GM23338 (cell line): ENCODE measurements around the gene SYT13. TPM values are rescaled to one million over a fixed set of nuclear protein-coding genes. Genes with fewer than 3 reads are reported as not detected.

Source experiments
- ATAC-seq: fragments of 200-7000 bp; cut with Tn5 transposase; 3 replicates; pipeline ENCODE4 v1.9.1; 2020
- DNase-seq: peaks from one replicate; pipeline ENCODE4 v3.0.0-alpha.2; 2015; ENCODE audit warnings: low spot score
- H2AFZ ChIP-seq: fragments of 200-600 bp; sonication (generic); 2 replicates; pipeline ENCODE4 v1.8.0; 2016; ENCODE audit warnings: antibody characterized with exemption, mild to moderate bottlenecking, moderate library complexity
- H3F3A ChIP-seq: fragments of 200-600 bp; sonication (generic); replicated peaks from 2 replicates; pipeline ENCODE4 v1.8.0; 2017; ENCODE audit warnings: antibody characterized with exemption, mixed run types, low read depth
- H3K27ac ChIP-seq: fragments of 200-600 bp; sonication (generic); 2 replicates; pipeline ENCODE4 v1.6.1; 2016; ENCODE audit warnings: low read depth
- H3K27me3 ChIP-seq: fragments of 200-600 bp; sonication (generic); 2 replicates; pipeline ENCODE4 v1.8.0; 2016; ENCODE audit warnings: mild to moderate bottlenecking, mixed run types, moderate library complexity; ENCODE audit not compliant: insufficient read depth
- H3K36me3 ChIP-seq: fragments of 200-600 bp; sonication (generic); 2 replicates; pipeline ENCODE4 v1.8.0; 2016; ENCODE audit warnings: mild to moderate bottlenecking; ENCODE audit not compliant: insufficient read depth
- H3K4me1 ChIP-seq: fragments of 200-600 bp; sonication (generic); 2 replicates; pipeline ENCODE4 v1.8.0; 2016; ENCODE audit warnings: mild to moderate bottlenecking, moderate library complexity; ENCODE audit not compliant: insufficient read depth
- H3K4me2 ChIP-seq: fragments of 200-600 bp; sonication (generic); 2 replicates; pipeline ENCODE4 v1.7.1; 2017; ENCODE audit warnings: mixed run types
- H3K4me3 ChIP-seq: fragments of 200-600 bp; sonication (generic); 2 replicates; pipeline ENCODE4 v1.6.1; 2016; ENCODE audit warnings: mixed run types
- H3K79me2 ChIP-seq: fragments of 200-600 bp; sonication (generic); replicated peaks from 2 replicates; pipeline ENCODE4 v1.8.0; 2017; ENCODE audit warnings: mild to moderate bottlenecking; ENCODE audit not compliant: insufficient read depth
- H3K9me2 ChIP-seq: fragments of 200-600 bp; sonication (generic); 2 replicates; pipeline ENCODE4 v1.8.0; 2017; ENCODE audit not compliant: insufficient read depth
- H4K20me1 ChIP-seq: fragments of 200-600 bp; sonication (generic); replicated peaks from 2 replicates; pipeline ENCODE4 v1.8.0; 2017; ENCODE audit warnings: mild to moderate bottlenecking; ENCODE audit not compliant: insufficient read depth
- H3K27ac Mint-ChIP-seq: 2 replicates; pipeline ENCODE4 v1.8.0; 2020; ENCODE audit warnings: inconsistent platforms, mild to moderate bottlenecking, moderate library complexity, mixed read lengths
- H3K27me3 Mint-ChIP-seq: 3 replicates; pipeline ENCODE4 v1.8.0; 2022; ENCODE audit warnings: low read depth, mild to moderate bottlenecking, moderate library complexity, mixed read lengths, inconsistent platforms; ENCODE audit not compliant: insufficient read depth, poor library complexity
- H3K36me3 Mint-ChIP-seq: 3 replicates; pipeline ENCODE4 v1.8.0; 2021; ENCODE audit warnings: low read depth, mild to moderate bottlenecking, inconsistent platforms, moderate library complexity, mixed read lengths
- H3K4me1 Mint-ChIP-seq: 3 replicates; pipeline ENCODE4 v1.8.0; 2020; ENCODE audit warnings: mild to moderate bottlenecking, inconsistent platforms, mixed read lengths
- H3K4me3 Mint-ChIP-seq: 3 replicates; pipeline ENCODE4 v1.8.0; 2021; ENCODE audit warnings: moderate library complexity, mild to moderate bottlenecking, inconsistent platforms, mixed read lengths
- H3K9me3 Mint-ChIP-seq: 3 replicates; pipeline ENCODE4 v1.8.0; 2020; ENCODE audit warnings: moderate library complexity, mild to moderate bottlenecking, inconsistent platforms, mixed read lengths
- CREB1 ChIP-seq: fragments of 250-450 bp; sonication (Bioruptor Pico); IDR thresholded peaks from 2 replicates; pipeline ENCODE4 v1.5.0; 2020; ENCODE audit warnings: low read depth, mild to moderate bottlenecking, moderate library complexity
- EZH2 ChIP-seq: fragments of 200-600 bp; sonication (generic); IDR thresholded peaks from one replicate; pipeline ENCODE4 v1.8.0; 2017; ENCODE audit warnings: antibody characterized with exemption, mild to moderate bottlenecking, low read depth; ENCODE audit not compliant: unreplicated experiment
- NANOG ChIP-seq: IDR thresholded peaks from 2 replicates; pipeline ENCODE4 v1.6.1; 2016; ENCODE audit warnings: antibody characterized with exemption, borderline replicate concordance
- POLR2AphosphoS5 ChIP-seq: IDR thresholded peaks from 2 replicates; pipeline ENCODE4 v1.6.1; 2016; ENCODE audit warnings: antibody characterized with exemption, low read depth
- STAT1 ChIP-seq: IDR thresholded peaks from one replicate; pipeline ENCODE4 v1.6.1; 2016; ENCODE audit warnings: antibody characterized with exemption; ENCODE audit not compliant: unreplicated experiment
- ZNF114 ChIP-seq: fragments of 250-450 bp; sonication (Bioruptor Pico); IDR thresholded peaks from 2 replicates; pipeline ENCODE4 v1.5.0; 2020; ENCODE audit warnings: mild to moderate bottlenecking, moderate library complexity
- ZNF331 ChIP-seq: fragments of 250-450 bp; sonication (Bioruptor Pico); IDR thresholded peaks from 2 replicates; pipeline ENCODE4 v1.5.0; 2020; ENCODE audit warnings: low read depth, mild to moderate bottlenecking, moderate library complexity
- polyA plus RNA-seq: library from polyadenylated mRNA; unstranded; fragments of >200 nt; fragmentation: Nextera tagmentation; extraction: Ambion mirVana; gene quantifications from 2 replicates; pipeline ENCODE4 v1.2.1, GENCODE V29; 2016
- total RNA-seq: library from RNA; depleted of rRNA; stranded (reverse); fragments of >200 nt; shearing (Covaris generic); gene quantifications from 2 replicates; pipeline ENCODE4 v1.2.3, GENCODE V29; 2014
- TF ChIP-seq, protein P1 (sequence below), 2 experiments: fragments of 200-600 bp in 1 of 2; sonication (generic) in 1 of 2; conservative IDR thresholded peaks; 2 replicates each; pipeline versions ENCODE4 v1.5.1 to v1.6.1; 2016 to 2017; ENCODE audit warnings: antibody characterized with exemption in 2 of 2, low read depth in 2 of 2, mild to moderate bottlenecking in 2 of 2, moderate library complexity in 1 of 2
- TF ChIP-seq, protein P2 (sequence below): IDR thresholded peaks from one replicate; pipeline ENCODE4 v1.6.1; 2018; ENCODE audit warnings: antibody characterized with exemption; ENCODE audit not compliant: unreplicated experiment
- TF ChIP-seq, protein P3 (sequence below): IDR thresholded peaks from 2 replicates; pipeline ENCODE4 v1.6.1; 2016; ENCODE audit warnings: antibody characterized with exemption

SYT13 gene
- total and polyA plus RNA-seq, 2 experiments from 2014 or later = 3.4 to 16.3 TPM

DNA sequence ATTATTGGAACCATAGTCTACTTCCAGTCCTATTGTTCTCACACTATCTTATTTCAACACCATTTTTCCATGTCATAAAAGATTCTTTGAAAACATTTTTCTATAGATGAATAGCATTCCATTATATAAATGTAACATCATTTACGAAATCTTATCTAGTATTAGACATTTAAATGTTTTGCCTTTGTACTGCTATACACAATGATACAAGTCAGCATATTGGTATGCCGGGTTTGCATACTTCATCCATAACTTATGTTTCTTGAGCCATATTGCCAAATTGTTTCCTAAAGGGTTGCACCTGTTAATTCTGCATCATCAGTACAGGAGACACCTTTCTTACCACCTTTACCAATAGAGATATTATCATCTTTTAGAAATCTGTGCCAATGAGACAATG, 68.2 kb downstream of the SYT13 start (continued):
- TF ChIP-seq, protein P1, sequence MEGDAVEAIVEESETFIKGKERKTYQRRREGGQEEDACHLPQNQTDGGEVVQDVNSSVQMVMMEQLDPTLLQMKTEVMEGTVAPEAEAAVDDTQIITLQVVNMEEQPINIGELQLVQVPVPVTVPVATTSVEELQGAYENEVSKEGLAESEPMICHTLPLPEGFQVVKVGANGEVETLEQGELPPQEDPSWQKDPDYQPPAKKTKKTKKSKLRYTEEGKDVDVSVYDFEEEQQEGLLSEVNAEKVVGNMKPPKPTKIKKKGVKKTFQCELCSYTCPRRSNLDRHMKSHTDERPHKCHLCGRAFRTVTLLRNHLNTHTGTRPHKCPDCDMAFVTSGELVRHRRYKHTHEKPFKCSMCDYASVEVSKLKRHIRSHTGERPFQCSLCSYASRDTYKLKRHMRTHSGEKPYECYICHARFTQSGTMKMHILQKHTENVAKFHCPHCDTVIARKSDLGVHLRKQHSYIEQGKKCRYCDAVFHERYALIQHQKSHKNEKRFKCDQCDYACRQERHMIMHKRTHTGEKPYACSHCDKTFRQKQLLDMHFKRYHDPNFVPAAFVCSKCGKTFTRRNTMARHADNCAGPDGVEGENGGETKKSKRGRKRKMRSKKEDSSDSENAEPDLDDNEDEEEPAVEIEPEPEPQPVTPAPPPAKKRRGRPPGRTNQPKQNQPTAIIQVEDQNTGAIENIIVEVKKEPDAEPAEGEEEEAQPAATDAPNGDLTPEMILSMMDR (conservative IDR thresholded peaks at IDR 0.05; ENCODE audit: low read depth in 2 of 2) = no peak
- TF ChIP-seq ZNF331 (CRISPR knock-in tag) (no peak), ZNF114 (no peak), POLR2AphosphoS5 (no peak), CREB1 (no peak), EZH2 (no peak), STAT1 (no peak), NANOG (no peak)
- TF ChIP-seq, protein P2, sequence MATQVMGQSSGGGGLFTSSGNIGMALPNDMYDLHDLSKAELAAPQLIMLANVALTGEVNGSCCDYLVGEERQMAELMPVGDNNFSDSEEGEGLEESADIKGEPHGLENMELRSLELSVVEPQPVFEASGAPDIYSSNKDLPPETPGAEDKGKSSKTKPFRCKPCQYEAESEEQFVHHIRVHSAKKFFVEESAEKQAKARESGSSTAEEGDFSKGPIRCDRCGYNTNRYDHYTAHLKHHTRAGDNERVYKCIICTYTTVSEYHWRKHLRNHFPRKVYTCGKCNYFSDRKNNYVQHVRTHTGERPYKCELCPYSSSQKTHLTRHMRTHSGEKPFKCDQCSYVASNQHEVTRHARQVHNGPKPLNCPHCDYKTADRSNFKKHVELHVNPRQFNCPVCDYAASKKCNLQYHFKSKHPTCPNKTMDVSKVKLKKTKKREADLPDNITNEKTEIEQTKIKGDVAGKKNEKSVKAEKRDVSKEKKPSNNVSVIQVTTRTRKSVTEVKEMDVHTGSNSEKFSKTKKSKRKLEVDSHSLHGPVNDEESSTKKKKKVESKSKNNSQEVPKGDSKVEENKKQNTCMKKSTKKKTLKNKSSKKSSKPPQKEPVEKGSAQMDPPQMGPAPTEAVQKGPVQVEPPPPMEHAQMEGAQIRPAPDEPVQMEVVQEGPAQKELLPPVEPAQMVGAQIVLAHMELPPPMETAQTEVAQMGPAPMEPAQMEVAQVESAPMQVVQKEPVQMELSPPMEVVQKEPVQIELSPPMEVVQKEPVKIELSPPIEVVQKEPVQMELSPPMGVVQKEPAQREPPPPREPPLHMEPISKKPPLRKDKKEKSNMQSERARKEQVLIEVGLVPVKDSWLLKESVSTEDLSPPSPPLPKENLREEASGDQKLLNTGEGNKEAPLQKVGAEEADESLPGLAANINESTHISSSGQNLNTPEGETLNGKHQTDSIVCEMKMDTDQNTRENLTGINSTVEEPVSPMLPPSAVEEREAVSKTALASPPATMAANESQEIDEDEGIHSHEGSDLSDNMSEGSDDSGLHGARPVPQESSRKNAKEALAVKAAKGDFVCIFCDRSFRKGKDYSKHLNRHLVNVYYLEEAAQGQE = no peak
- TF ChIP-seq, protein P3, sequence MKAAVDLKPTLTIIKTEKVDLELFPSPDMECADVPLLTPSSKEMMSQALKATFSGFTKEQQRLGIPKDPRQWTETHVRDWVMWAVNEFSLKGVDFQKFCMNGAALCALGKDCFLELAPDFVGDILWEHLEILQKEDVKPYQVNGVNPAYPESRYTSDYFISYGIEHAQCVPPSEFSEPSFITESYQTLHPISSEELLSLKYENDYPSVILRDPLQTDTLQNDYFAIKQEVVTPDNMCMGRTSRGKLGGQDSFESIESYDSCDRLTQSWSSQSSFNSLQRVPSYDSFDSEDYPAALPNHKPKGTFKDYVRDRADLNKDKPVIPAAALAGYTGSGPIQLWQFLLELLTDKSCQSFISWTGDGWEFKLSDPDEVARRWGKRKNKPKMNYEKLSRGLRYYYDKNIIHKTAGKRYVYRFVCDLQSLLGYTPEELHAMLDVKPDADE = no peak

DNA sequence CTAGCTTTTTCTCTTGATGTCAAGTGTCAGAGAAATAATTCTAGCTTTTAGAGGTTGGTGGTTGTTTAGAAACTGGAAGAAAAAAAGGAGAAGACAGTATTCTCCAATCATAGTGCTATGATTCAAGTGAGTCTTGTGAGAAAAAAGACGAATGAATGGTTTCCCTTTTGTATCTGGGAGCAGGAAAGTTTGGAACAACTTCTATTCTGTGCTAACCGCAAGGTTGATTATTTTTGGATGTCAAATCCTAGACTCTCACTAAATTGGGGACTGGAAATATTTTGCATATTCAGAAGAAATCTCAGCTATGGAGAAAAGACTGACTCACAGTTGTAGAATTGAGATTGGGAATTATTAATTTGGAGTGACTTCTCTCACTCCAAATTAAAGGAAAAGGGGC, 69.2 kb downstream of the SYT13 start:
- Mint-ChIP-seq H3K4me3 (no peak overlapping the region), H3K27me3 (peaks cover 1% of the 10 kb centered on the region), H3K9me3 (no peaks in the 10 kb centered on the region), H3K36me3 (peaks cover 6% of the 10 kb centered on the region; the same call in 2 of the 3 replicates), H3K27ac (no peak overlapping the region), H3K4me1 (peaks cover 5% of the 10 kb centered on the region; the same call in 2 of the 3 replicates)
- Histone ChIP-seq H4K20me1 (no peaks in the 10 kb centered on the region; the same call in 1 of the 2 replicates), H3K79me2 (no peaks in the 10 kb centered on the region), H3F3A (no peaks in the 10 kb centered on the region), H3K4me1 (no peaks in the 10 kb centered on the region; the same call in 1 of the 2 replicates), H3K4me2 (no peak overlapping the region), H3K4me3 (no peak overlapping the region), H3K27ac (no peak overlapping the region), H3K36me3 (no peaks in the 10 kb centered on the region), H3K9me2 (no peaks in the 10 kb centered on the region; the same call in 1 of the 2 replicates), H3K27me3 (no peaks in the 10 kb centered on the region), H2AFZ (no peak overlapping the region)
- TF ChIP-seq ZNF114 = no peak
- TF ChIP-seq EZH2 = no peak
- TF ChIP-seq ZNF331 (CRISPR knock-in tag) = no peak
- TF ChIP-seq, protein P1 (conservative IDR thresholded peaks at IDR 0.05; ENCODE audit: low read depth in 2 of 2) = no peak
- no peak for TF ChIP-seq POLR2AphosphoS5
- no peak for ATAC-seq
- DNase-seq = no peak
